B cell (primary cell): ENCODE measurements around the gene WDR47. TPM values are rescaled to one million over a fixed set of nuclear protein-coding genes. Genes with fewer than 3 reads are reported as not detected.

Experiments used
- ATAC-seq: fragments of 200-7000 bp; cut with Tn5 transposase; one replicate; pipeline ENCODE4 v1.10.0; 2021; ENCODE audit warnings: low read depth, mild to moderate bottlenecking, moderate number of reproducible peaks, moderate library complexity
- CTCF ChIA-PET: fragments of 350-600 bp; sonication (Branson Sonifier 250); formaldehyde crosslinking; loops from one replicate; lab custom pipeline; 2021; ENCODE audit warnings: antibody characterized with exemption, inconsistent platforms; lab: Charles Lee
- POLR2A ChIA-PET: fragments of 350-600 bp; sonication (Branson Sonifier 250); formaldehyde crosslinking; loops from one replicate; lab custom pipeline; 2021; ENCODE audit warnings: antibody characterized with exemption; lab: Charles Lee
- DNase-seq: peaks from one replicate; pipeline ENCODE4 v3.0.0; 2013
- H2AFZ ChIP-seq: 2 replicates; pipeline ENCODE4 v1.6.1; 2012; ENCODE audit warnings: mild to moderate bottlenecking, low read depth, low read length; ENCODE audit not compliant: insufficient read depth, poor library complexity, severe bottlenecking
- H3K27ac ChIP-seq, 2 donors: 1 replicate in 1 of 2; 2 replicates in 1 of 2; pipeline ENCODE4 v1.5.1; 2012 to 2013; ENCODE audit warnings: low read length in 2 of 2, mild to moderate bottlenecking in 2 of 2, moderate library complexity in 1 of 2
- H3K27me3 ChIP-seq, 4 experiments: fragments of 200-600 bp in 1 of 4; sonication (generic) in 1 of 4; replicated peaks in 1 of 4; 1 replicate in 2 of 4; 2 replicates in 2 of 4; pipeline versions ENCODE4 v1.6.1 to v1.7.0; 2013 to 2016; ENCODE audit warnings: low read length in 3 of 4, mild to moderate bottlenecking in 2 of 4, mixed read lengths in 1 of 4, moderate library complexity in 1 of 4; ENCODE audit not compliant: insufficient read depth in 4 of 4, control insufficient read depth in 3 of 4; ENCODE audit errors: control extremely low read depth in 1 of 4
- H3K36me3 ChIP-seq, 2 experiments: replicated peaks in 1 of 2; 1 replicate in 1 of 2; 2 replicates in 1 of 2; pipeline versions ENCODE4 v1.6.1 to v1.7.1; 2013; ENCODE audit warnings: low read length in 1 of 2; ENCODE audit not compliant: insufficient read depth in 2 of 2, control insufficient read depth in 1 of 2; ENCODE audit errors: control extremely low read depth in 1 of 2, extremely low read depth in 1 of 2
- H3K4me1 ChIP-seq, 2 donors: fragments of 200-600 bp in 1 of 2; sonication (generic) in 1 of 2; 1 replicate in 1 of 2; 2 replicates in 1 of 2; pipeline versions ENCODE4 v1.5.1 to v1.6.1; 2013 to 2017; ENCODE audit warnings: low read length in 2 of 2; ENCODE audit not compliant: control insufficient read depth in 2 of 2, insufficient read depth in 2 of 2
- H3K4me2 ChIP-seq: replicated peaks from 2 replicates; pipeline ENCODE3; 2012; ENCODE audit warnings: mild to moderate bottlenecking, low read depth, low read length; ENCODE audit not compliant: poor library complexity, severe bottlenecking
- H3K4me3 ChIP-seq, 5 experiments: fragments of 200-600 bp in 1 of 5; sonication (generic) in 1 of 5; 1 replicate in 3 of 5; 2 replicates in 2 of 5; pipeline versions ENCODE4 v1.5.1 to v1.7.0; 2011 to 2016; ENCODE audit warnings: low read length in 4 of 5, mild to moderate bottlenecking in 4 of 5, low read depth in 2 of 5, control low read depth in 1 of 5, moderate library complexity in 1 of 5; ENCODE audit not compliant: insufficient read depth in 1 of 5; ENCODE audit errors: control extremely low read depth in 1 of 5, extremely low read depth in 1 of 5
- H3K79me2 ChIP-seq: fragments of 200-600 bp; sonication (generic); one replicate; pipeline ENCODE4 v1.6.0; 2016; ENCODE audit warnings: low read length; ENCODE audit not compliant: control insufficient read depth, insufficient read depth
- H3K9ac ChIP-seq: fragments of 200-600 bp; sonication (generic); 2 replicates; pipeline ENCODE4 v1.6.1; 2017; ENCODE audit warnings: mild to moderate bottlenecking, low read length, moderate library complexity
- H3K9me3 ChIP-seq, 3 donors: one replicate each; pipeline versions ENCODE4 v1.6.1 to v1.7.1; 2013; ENCODE audit warnings: low read length in 2 of 3; ENCODE audit not compliant: control insufficient read depth in 2 of 3, insufficient read depth in 1 of 3; ENCODE audit errors: control extremely low read depth in 1 of 3
- H4K20me1 ChIP-seq: 2 replicates; pipeline ENCODE4 v1.6.0; 2012; ENCODE audit warnings: mild to moderate bottlenecking, low read length; ENCODE audit not compliant: insufficient read depth, control insufficient read depth, poor library complexity, severe bottlenecking
- H3K27ac Mint-ChIP-seq: one replicate; pipeline ENCODE4 v1.8.0; 2021; ENCODE audit warnings: mixed read lengths
- H3K27me3 Mint-ChIP-seq: one replicate; pipeline ENCODE4 v1.8.0; 2021; ENCODE audit warnings: mixed read lengths
- H3K4me1 Mint-ChIP-seq: one replicate; pipeline ENCODE4 v1.8.0; 2021; ENCODE audit warnings: mixed read lengths
- H3K4me3 Mint-ChIP-seq: one replicate; pipeline ENCODE4 v1.8.0; 2021; ENCODE audit warnings: mixed read lengths
- H3K9me3 Mint-ChIP-seq: one replicate; pipeline ENCODE4 v1.8.0; 2022; ENCODE audit warnings: mixed read lengths; ENCODE audit not compliant: insufficient read depth
- EZH2 ChIP-seq: IDR thresholded peaks from 2 replicates; pipeline ENCODE4 v1.6.1; 2012; ENCODE audit warnings: borderline replicate concordance, low read depth, mild to moderate bottlenecking, moderate library complexity, low read length; ENCODE audit not compliant: insufficient read depth, poor library complexity, severe bottlenecking
- WGBS: methylation state at CpG from one replicate; pipeline ENCODE4 v1.1.5; 2013; ENCODE audit warnings: missing lambda C conversion rate; ENCODE audit not compliant: insufficient coverage; 5-methylcytosine and 5-hydroxymethylcytosine counted together
- intact Hi-C: fragments of 100-400 bp; cut with micrococcal nuclease; formaldehyde crosslinking; loops from one replicate; pipeline ENCODE4 v1.10.0; 2022
- polyA plus RNA-seq: library from polyadenylated mRNA; depleted of rRNA; stranded (reverse); fragments of >200 nt; gene quantifications from 2 replicates; pipeline ENCODE4 v1.2.3, GENCODE V29; 2012
- total RNA-seq, 2 donors: library from RNA; stranded (reverse); fragments of 120-200 nt in 1 of 2; gene quantifications; 1 replicate in 1 of 2; 2 replicates in 1 of 2; pipeline versions ENCODE4 v1.2.3 to v1.2.4, GENCODE V29; 2013 to 2022
- TF ChIP-seq, protein P1 (sequence below): fragments of 200-600 bp; IDR thresholded peaks from one replicate; pipeline ENCODE4 v1.8.0; 2022; ENCODE audit warnings: antibody characterized with exemption, mild to moderate bottlenecking

WDR47 gene
- total and polyA plus RNA-seq, 2 donors (not counting 1 experiment from before 2014, with no cell fraction given), result 4.4 to 21.6 TPM

DNA sequence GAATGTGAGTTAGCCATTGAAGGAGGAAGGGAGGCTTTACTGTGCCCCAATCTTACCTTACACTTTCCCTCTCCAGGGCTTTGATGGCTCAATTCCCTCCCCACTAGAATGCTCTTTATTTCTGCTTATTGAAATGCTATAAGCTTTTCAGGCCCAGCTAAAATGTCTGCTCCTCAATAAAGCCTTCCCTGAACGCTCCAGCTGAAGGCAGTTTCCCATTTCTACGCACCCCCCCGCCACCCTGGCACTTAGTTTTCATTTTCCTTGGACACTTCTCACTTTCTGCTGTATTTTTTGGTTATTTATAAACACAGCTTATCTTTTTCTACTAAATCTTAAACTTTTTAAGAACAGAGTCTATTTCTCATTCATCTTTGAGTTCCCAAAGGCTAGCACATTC lies 41.6 kb upstream of the WDR47 start:
- H3K36me3 ChIP-seq, result no peaks in the 10 kb centered on the region
- no peak overlapping the region for H3K27ac ChIP-seq
- no peak overlapping the region for H2AFZ ChIP-seq

DNA sequence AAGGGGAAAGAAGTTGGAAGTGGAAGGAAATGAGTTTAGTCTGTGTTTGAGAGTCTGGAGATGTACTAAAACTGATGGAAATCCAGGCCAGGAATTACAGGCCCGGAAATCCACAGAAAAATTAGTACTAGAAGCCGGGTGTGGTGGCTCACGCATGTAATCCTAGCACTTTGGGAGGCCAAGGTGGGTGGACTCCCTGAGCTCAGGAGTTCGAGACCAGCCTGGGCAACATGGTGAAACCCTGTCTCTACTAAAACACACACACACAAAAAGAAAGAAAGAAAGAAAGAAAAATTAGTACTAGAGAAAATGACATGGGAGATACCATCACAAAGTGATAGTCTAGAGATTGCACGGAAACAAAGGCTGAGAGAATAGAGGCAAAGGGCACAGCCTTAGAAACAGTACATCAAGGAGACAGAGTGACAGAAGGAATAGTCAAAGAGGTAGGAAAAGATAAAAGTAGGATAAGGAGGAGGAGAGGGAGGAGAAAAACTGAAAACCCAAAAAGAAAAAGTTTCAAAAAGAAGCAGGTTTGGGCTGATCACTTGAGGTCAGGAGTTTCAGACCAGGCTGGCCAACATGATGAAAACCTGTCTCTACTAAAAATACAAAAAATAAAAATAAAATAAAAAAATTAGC lies 38.7 kb upstream of the WDR47 start:
- Histone ChIP-seq H3K36me3 (no peaks in the 10 kb centered on the region), H3K4me2 (no peak overlapping the region), H3K9me3 (peaks cover 0 to 5% (median 0%) of the 10 kb centered on the region in 3 donors), H3K79me2 (peaks cover 9% of the 10 kb centered on the region), H3K27ac (no peak overlapping the region), H3K4me3 (no peak overlapping the region), H3K27me3 (no peaks in the 10 kb centered on the region), H2AFZ (no peak overlapping the region), H4K20me1 (no peaks in the 10 kb centered on the region), H3K4me1 (peaks cover 7 to 8% of the 10 kb centered on the region in 2 donors), H3K9ac (no peak overlapping the region)
- Mint-ChIP-seq H3K27ac (no peak overlapping the region), H3K27me3 (no peaks in the 10 kb centered on the region), H3K4me1 (peaks cover 9% of the 10 kb centered on the region), H3K9me3 (no peaks in the 10 kb centered on the region), H3K4me3 (no peak overlapping the region)
- 97% methylated on average over 3 of the region's 5 CpGs for WGBS
- ChIA-PET POLR2A (no interaction called here), CTCF (no interaction called here)
- no peak for ATAC-seq
- no peak for DNase-seq
- TF ChIP-seq, protein P1, sequence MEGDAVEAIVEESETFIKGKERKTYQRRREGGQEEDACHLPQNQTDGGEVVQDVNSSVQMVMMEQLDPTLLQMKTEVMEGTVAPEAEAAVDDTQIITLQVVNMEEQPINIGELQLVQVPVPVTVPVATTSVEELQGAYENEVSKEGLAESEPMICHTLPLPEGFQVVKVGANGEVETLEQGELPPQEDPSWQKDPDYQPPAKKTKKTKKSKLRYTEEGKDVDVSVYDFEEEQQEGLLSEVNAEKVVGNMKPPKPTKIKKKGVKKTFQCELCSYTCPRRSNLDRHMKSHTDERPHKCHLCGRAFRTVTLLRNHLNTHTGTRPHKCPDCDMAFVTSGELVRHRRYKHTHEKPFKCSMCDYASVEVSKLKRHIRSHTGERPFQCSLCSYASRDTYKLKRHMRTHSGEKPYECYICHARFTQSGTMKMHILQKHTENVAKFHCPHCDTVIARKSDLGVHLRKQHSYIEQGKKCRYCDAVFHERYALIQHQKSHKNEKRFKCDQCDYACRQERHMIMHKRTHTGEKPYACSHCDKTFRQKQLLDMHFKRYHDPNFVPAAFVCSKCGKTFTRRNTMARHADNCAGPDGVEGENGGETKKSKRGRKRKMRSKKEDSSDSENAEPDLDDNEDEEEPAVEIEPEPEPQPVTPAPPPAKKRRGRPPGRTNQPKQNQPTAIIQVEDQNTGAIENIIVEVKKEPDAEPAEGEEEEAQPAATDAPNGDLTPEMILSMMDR, result no peak
- no peak for TF ChIP-seq EZH2
- intact Hi-C loops, result no loop called here

More for the DNA sequence above, 41.6 kb upstream of the WDR47 start:
- Mint-ChIP-seq H3K4me3 (no peak overlapping the region), H3K4me1 (no peaks in the 10 kb centered on the region), H3K27ac (no peak overlapping the region), H3K27me3 (no peaks in the 10 kb centered on the region), H3K9me3 (no peaks in the 10 kb centered on the region)
- no CpG with 5 or more reads among the region's 3 CpGs for WGBS
- ATAC-seq (no peak), DNase-seq (no peak)
- no peak overlapping the region for H3K9ac ChIP-seq
- H3K9me3 ChIP-seq, result no peaks in the 10 kb centered on the region
- no peak overlapping the region for H3K4me2 ChIP-seq
- intact Hi-C loops, result no loop called here
- ChIA-PET CTCF (no interaction called here), POLR2A (no interaction called here)
- no peak for TF ChIP-seq EZH2
- TF ChIP-seq, protein P1, result no peak
- no peaks in the 10 kb centered on the region for H4K20me1 ChIP-seq
- H3K4me1 ChIP-seq, result no peaks in the 10 kb centered on the region
- no peaks in the 10 kb centered on the region for H3K27me3 ChIP-seq
- no peak overlapping the region for H3K4me3 ChIP-seq
- H3K79me2 ChIP-seq, result no peaks in the 10 kb centered on the region
